22Rv1 (cell line): ENCODE data around the gene SLC38A1.
A peak's percentile ranks its signal among the peaks of the same experiment; 100 is the strongest.

Experiments used
- H3K27ac ChIP-seq: fragments of 450-650 bp; 2 replicates; pipeline ENCODE4 v1.5.1; 2017
- CTCF ChIP-seq: fragments of 450-650 bp; IDR thresholded peaks from 2 replicates; pipeline ENCODE4 v1.5.1; 2017; ENCODE audit warnings: mild to moderate bottlenecking
- ZFX ChIP-seq: fragments of 450-650 bp; IDR thresholded peaks from 2 replicates; pipeline ENCODE4 v1.6.1; 2017; ENCODE audit warnings: antibody characterized with exemption, borderline replicate concordance

SLC38A1 gene

GRCh38 chr12:46267825-46268582 lies 839 bp downstream of the SLC38A1 start:
- H3K27ac ChIP-seq, result peak overlapping the region; percentile 86
- TF ChIP-seq ZFX (no peak), CTCF (no peak)

GRCh38 chr12:46267575-46267824 lies 1.3 kb downstream of the SLC38A1 start:
- H3K27ac ChIP-seq, result peak overlapping the region; percentile 86

GRCh38 chr12:46266869-46267574 lies 1.8 kb downstream of the SLC38A1 start:
- TF ChIP-seq ZFX, result no peak
- no peak for TF ChIP-seq CTCF
- peak overlapping the region; percentile 86 for H3K27ac ChIP-seq

More at GRCh38 chr12:46267575-46267824, 1.3 kb downstream of the SLC38A1 start:
- no peak for TF ChIP-seq CTCF
- TF ChIP-seq ZFX, result no peak

GRCh38 chr12:46266382-46266791 lies 2.5 kb downstream of the SLC38A1 start:
- peak overlapping the region; percentile 86; the same call in 1 of the 2 replicates for H3K27ac ChIP-seq
- TF ChIP-seq ZFX (no peak), CTCF (no peak)

- no peak overlapping the region for H3K27ac ChIP-seq
- no peak for TF ChIP-seq CTCF
Observed at GRCh38 chr12:46265734-46266133, 3.1 kb downstream of the SLC38A1 start.

- TF ChIP-seq ZFX (no peak), CTCF (no peak)
- no peak overlapping the region for H3K27ac ChIP-seq
Observed at GRCh38 chr12:46265102-46265501, 3.7 kb downstream of the SLC38A1 start.

- no peak overlapping the region for H3K27ac ChIP-seq
- TF ChIP-seq ZFX (no peak), CTCF (no peak)
Observed at GRCh38 chr12:46264057-46264456, 4.8 kb downstream of the SLC38A1 start.
